WI38 (cell line): ENCODE data around the gene PRSS12.

Source experiments
- H3K4me3 ChIP-seq: 2 replicates; pipeline ENCODE4 v1.5.1; 2011; ENCODE audit warnings: low read depth, mild to moderate bottlenecking, control low read depth, low read length
- TF ChIP-seq, protein P1 (sequence below): IDR thresholded peaks from 2 replicates; pipeline ENCODE4 v1.5.1; 2012; ENCODE audit warnings: low read depth, mild to moderate bottlenecking, control low read depth, low read length

The PRSS12 gene

DNA sequence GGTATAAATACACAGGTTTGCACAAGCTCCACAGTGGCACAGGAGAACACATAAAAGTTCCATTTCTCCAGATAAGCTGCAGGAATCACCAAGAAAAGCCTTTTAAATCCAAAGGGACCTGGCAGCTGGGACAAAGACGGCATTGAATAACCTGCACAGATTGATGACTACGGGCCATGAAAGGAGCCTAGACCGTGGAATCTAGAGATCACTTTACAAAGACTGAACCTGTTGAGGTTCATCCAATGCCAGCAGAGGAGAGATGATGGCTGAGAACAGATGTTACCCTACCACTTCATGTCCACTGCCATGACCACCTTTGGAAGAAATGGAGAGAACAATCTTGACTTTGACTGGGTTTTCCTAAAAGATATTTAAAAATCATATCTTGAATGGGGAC, 88.7 kb downstream of the PRSS12 start:
- no peak overlapping the region for H3K4me3 ChIP-seq
- TF ChIP-seq, protein P1, sequence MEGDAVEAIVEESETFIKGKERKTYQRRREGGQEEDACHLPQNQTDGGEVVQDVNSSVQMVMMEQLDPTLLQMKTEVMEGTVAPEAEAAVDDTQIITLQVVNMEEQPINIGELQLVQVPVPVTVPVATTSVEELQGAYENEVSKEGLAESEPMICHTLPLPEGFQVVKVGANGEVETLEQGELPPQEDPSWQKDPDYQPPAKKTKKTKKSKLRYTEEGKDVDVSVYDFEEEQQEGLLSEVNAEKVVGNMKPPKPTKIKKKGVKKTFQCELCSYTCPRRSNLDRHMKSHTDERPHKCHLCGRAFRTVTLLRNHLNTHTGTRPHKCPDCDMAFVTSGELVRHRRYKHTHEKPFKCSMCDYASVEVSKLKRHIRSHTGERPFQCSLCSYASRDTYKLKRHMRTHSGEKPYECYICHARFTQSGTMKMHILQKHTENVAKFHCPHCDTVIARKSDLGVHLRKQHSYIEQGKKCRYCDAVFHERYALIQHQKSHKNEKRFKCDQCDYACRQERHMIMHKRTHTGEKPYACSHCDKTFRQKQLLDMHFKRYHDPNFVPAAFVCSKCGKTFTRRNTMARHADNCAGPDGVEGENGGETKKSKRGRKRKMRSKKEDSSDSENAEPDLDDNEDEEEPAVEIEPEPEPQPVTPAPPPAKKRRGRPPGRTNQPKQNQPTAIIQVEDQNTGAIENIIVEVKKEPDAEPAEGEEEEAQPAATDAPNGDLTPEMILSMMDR: no peak

DNA sequence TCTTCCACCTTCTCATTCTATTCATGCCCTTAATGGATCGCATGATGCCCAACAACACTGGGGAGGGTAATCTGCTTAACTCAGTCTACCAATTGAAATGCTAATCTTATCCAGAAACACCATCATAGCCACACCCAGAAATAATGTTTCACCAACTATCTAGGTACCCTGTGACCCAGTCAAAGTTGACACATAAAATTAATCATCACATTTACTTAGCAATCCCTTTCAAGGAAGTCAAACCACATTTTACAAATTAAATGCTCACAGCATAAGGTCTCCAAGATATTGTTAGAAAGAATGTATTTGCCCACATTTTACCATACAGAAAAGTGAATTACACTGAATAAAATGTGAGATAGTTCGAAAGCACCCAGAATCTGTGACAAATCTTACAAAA, 92.5 kb downstream of the PRSS12 start:
- H3K4me3 ChIP-seq: no peak overlapping the region
- TF ChIP-seq, protein P1: no peak

GRCh38 chr4:118259111-118259510, 93.7 kb downstream of the PRSS12 start:
- TF ChIP-seq, protein P1: no peak

GRCh38 chr4:118254368-118254767, 98.4 kb downstream of the PRSS12 start:
- H3K4me3 ChIP-seq: no peak overlapping the region
- TF ChIP-seq, protein P1: no peak

More at GRCh38 chr4:118259111-118259510, 93.7 kb downstream of the PRSS12 start:
- H3K4me3 ChIP-seq: no peak overlapping the region

GRCh38 chr4:118249890-118250289, 102.9 kb downstream of the PRSS12 start:
- H3K4me3 ChIP-seq: no peak overlapping the region
- TF ChIP-seq, protein P1: no peak

- H3K4me3 ChIP-seq: no peak overlapping the region
- TF ChIP-seq, protein P1: no peak
Observed at GRCh38 chr4:118237531-118237930, 115.3 kb downstream of the PRSS12 start.

DNA sequence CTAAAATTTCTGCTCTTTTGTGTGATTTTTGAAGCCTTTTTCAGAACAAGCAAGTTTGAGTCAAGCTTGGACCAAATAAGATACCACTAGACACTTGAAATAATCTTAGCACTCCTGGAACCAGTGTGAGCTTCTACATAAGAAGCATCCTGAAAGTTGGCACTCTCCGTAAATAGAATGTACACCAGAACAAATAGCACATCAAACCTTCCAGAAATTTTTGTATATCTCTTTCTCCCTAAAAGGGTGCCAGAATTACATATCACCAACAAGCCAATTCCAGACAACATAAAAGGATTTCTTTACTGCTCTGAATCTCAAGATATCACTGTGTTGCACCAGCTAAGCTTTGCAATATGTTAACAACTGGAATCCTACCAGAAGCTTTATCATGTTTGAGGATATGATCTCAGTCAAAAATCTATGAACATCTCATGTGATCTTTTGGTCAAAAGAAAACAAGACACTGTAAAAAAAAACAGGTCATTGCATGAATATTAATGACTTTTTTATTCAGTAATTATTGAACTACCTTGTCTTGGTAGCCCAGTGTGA, 117.2 kb downstream of the PRSS12 start:
- TF ChIP-seq, protein P1: no peak
- H3K4me3 ChIP-seq: no peak overlapping the region
